Heart left ventricle (tissue), 13 donors: Measurements from ENCODE around the gene HBE1.

Experiments
- CTCF ChIP-seq, 12 donors: fragments of 200-600 bp; sonication (generic) in 4 of 12; IDR thresholded peaks; one replicate each; pipeline versions ENCODE4 v1.5.0 to v1.8.0; 2018 to 2022; ENCODE audit warnings: antibody characterized with exemption in 12 of 12, mild to moderate bottlenecking in 5 of 12
- POLR2A ChIP-seq, 2 donors: fragments of 450-650 bp; IDR thresholded peaks; one replicate each; pipeline ENCODE4 v1.6.1; 2017; ENCODE audit warnings: antibody characterized with exemption in 2 of 2, mild to moderate bottlenecking in 2 of 2, moderate library complexity in 2 of 2
- donor health status: ischemic (EF 13 %, LVEDD 7.1; RV severe dilation, severe dysfunction).
- donor health status: DM: no; HTN: yes; CAD: no.
- donor health status: DM: no; HTN: no; CAD: no.
- donor health status: ischemic (EF 25% LVEDD 6.9; RV normal size, moderate dysfunction).
- donor health status: ischemic (EF 25% LVEDD 5.7; RV mildly dilated, moderate dysfunction).
- donor health status: ischemic (EF 35%, LVEDD 5.7; RV mildly dilated, moderate dysfunction).
- donor health status: nonischemic (EF 11% LVEDD 7.7; RV severe dilation, severe dysfunction).
- donor health status: DM: yes; HTN: yes; CAD: no.
- donor health status: PGD.
- donor health status: ischemic (EF 29% LVEDD 5.4; RV normal size, mild dysfunction).
- donor health status: nonischemic (EF 23%, LVEDD 6.1; RV moderate dilation, normal function).

GRCh38 chr11:5241458-5241857 is 28.3 kb downstream of the HBE1 start:
- no peak for TF ChIP-seq CTCF (IDR thresholded peaks at IDR 0.05)
- no peak for TF ChIP-seq POLR2A (IDR thresholded peaks at IDR 0.05)
